ENCODE results near the gene CAMTA1. TPM values are rescaled to one million over a fixed set of nuclear protein-coding genes. Genes with fewer than 3 reads are reported as not detected.

The CAMTA1 gene
- total and polyA plus RNA-seq, 4 donors, result 48.1 to 140 (median 52.3) TPM

- H3K27ac ChIP-seq (ENCODE audit: low read depth in 1 of 2, low read length in 1 of 2), result no peak overlapping the region
- no peaks in the 10 kb centered on the region for H3K36me3 ChIP-seq (ENCODE audit: control insufficient read depth in 4 of 4, insufficient read depth in 4 of 4, low read length in 4 of 4)
- no peak overlapping the region for H3K4me3 ChIP-seq
- 86 to 93% methylated on average over 13 of the region's 13 CpGs for WGBS, 2 donors
- peaks cover 0 to 6% (median 3%) of the 10 kb centered on the region in 3 donors for H3K27me3 ChIP-seq (ENCODE audit: control insufficient read depth in 3 of 3, insufficient read depth in 3 of 3, low read length in 2 of 3)
- TF ChIP-seq CTCF (IDR thresholded peaks at IDR 0.05; ENCODE audit: control extremely low read depth, extremely low read depth), result no peak
- no peak for DNase-seq
- ATAC-seq (ENCODE audit: insufficient read depth, low FRiP score), result no peak
- no peaks in the 10 kb centered on the region for H3K4me1 ChIP-seq (ENCODE audit: control insufficient read depth in 5 of 5, insufficient read depth in 5 of 5, low read length in 5 of 5)
- peaks cover 0 to 5% (median 0%) of the 10 kb centered on the region in 4 donors for H3K9me3 ChIP-seq (ENCODE audit: control insufficient read depth in 4 of 4, insufficient read depth in 3 of 4, low read length in 3 of 4)
- H3K9ac ChIP-seq (ENCODE audit: insufficient read depth in 1 of 2, low read length in 2 of 2), result no peak overlapping the region
Measured at GRCh38 chr1:7220712-7221252, 435.5 kb downstream of the CAMTA1 start.

- DNase-seq, result no peak
- Histone ChIP-seq H3K4me3 (no peak overlapping the region), H3K9ac (ENCODE audit: insufficient read depth in 1 of 2, low read length in 2 of 2) (no peak overlapping the region), H3K4me1 (ENCODE audit: control insufficient read depth in 5 of 5, insufficient read depth in 5 of 5, low read length in 5 of 5) (no peaks in the 10 kb centered on the region), H3K27ac (ENCODE audit: low read depth in 1 of 2, low read length in 1 of 2) (no peak overlapping the region), H3K36me3 (ENCODE audit: control insufficient read depth in 4 of 4, insufficient read depth in 4 of 4, low read length in 4 of 4) (no peaks in the 10 kb centered on the region), H3K27me3 (ENCODE audit: control insufficient read depth in 3 of 3, insufficient read depth in 3 of 3, low read length in 2 of 3) (peaks cover 0 to 6% (median 3%) of the 10 kb centered on the region in 3 donors), H3K9me3 (ENCODE audit: control insufficient read depth in 4 of 4, insufficient read depth in 3 of 4, low read length in 3 of 4) (peaks cover 0 to 5% (median 0%) of the 10 kb centered on the region in 4 donors)
- ATAC-seq (ENCODE audit: insufficient read depth, low FRiP score), result no peak
- TF ChIP-seq CTCF (IDR thresholded peaks at IDR 0.05; ENCODE audit: control extremely low read depth, extremely low read depth), result no peak
- 70 to 74% methylated on average over 15 of the region's 15 CpGs for WGBS, 2 donors
Measured at GRCh38 chr1:7221826-7222694, 436.8 kb downstream of the CAMTA1 start.

GRCh38 chr1:7222695-7223015 lies 437.4 kb downstream of the CAMTA1 start:
- H3K4me3 ChIP-seq, result no peak overlapping the region
- H3K9ac ChIP-seq (ENCODE audit: insufficient read depth in 1 of 2, low read length in 2 of 2), result no peak overlapping the region
- H3K36me3 ChIP-seq (ENCODE audit: control insufficient read depth in 4 of 4, insufficient read depth in 4 of 4, low read length in 4 of 4), result no peaks in the 10 kb centered on the region
- no peak for DNase-seq
- WGBS, 2 donors, result 90 to 93% methylated on average over 7 of the region's 7 CpGs
- TF ChIP-seq CTCF (IDR thresholded peaks at IDR 0.05; ENCODE audit: control extremely low read depth, extremely low read depth), result no peak
- peaks cover 0 to 5% (median 0%) of the 10 kb centered on the region in 4 donors for H3K9me3 ChIP-seq (ENCODE audit: control insufficient read depth in 4 of 4, insufficient read depth in 3 of 4, low read length in 3 of 4)
- H3K27ac ChIP-seq (ENCODE audit: low read depth in 1 of 2, low read length in 1 of 2), result no peak overlapping the region
- ATAC-seq (ENCODE audit: insufficient read depth, low FRiP score), result no peak
- H3K4me1 ChIP-seq (ENCODE audit: control insufficient read depth in 5 of 5, insufficient read depth in 5 of 5, low read length in 5 of 5), result no peaks in the 10 kb centered on the region
- H3K27me3 ChIP-seq (ENCODE audit: control insufficient read depth in 3 of 3, insufficient read depth in 3 of 3, low read length in 2 of 3), result peaks cover 0 to 6% (median 3%) of the 10 kb centered on the region in 3 donors

Measured in lung (tissue), 12 donors.